ENCODE measurements around the gene TMEM255B. TPM values are rescaled to one million over a fixed set of nuclear protein-coding genes. Genes with fewer than 3 reads are reported as not detected.
A peak's percentile ranks its signal among the peaks of the same experiment; 100 is the strongest.

Gene TMEM255B
- total and polyA plus RNA-seq, 9 of the 15 experiments (the other 6 are each of a cell fraction or from before 2014, with no cell fraction given), result 0.01 to 0.75 (median 0.23) TPM

DNA sequence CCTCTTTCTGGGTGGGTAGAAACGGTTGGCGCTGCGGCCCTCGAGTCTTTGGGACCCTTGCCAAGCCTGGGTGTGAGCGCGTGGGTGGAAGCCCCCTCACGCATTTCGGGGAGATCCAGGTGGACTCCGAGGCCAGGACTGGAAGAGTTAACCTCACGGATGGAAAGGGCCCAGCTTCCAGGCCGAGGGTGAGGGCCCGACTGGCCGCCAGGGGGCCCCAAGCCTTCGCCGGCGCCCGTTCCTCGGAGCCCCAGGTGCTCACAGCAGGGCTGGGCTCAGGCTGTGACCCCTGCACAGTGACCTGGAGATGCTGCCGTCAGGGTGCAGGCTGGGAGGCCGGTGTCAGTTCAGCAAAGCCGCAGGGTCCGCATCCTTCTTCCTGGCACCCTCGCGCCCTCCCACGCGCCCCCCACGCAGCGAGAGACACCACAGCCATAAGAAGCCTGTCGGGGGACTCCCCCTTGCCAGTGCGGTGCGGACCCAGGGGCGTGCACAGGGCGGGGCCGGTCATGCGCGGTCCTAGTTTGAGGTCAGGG, 34.2 kb upstream of the TMEM255B start:
- DNase-seq (ENCODE audit: extremely low read depth in 1 of 4, low spot score in 3 of 4), result peak; percentile 65 to 69 (median 66)
- TF ChIP-seq, protein P1, sequence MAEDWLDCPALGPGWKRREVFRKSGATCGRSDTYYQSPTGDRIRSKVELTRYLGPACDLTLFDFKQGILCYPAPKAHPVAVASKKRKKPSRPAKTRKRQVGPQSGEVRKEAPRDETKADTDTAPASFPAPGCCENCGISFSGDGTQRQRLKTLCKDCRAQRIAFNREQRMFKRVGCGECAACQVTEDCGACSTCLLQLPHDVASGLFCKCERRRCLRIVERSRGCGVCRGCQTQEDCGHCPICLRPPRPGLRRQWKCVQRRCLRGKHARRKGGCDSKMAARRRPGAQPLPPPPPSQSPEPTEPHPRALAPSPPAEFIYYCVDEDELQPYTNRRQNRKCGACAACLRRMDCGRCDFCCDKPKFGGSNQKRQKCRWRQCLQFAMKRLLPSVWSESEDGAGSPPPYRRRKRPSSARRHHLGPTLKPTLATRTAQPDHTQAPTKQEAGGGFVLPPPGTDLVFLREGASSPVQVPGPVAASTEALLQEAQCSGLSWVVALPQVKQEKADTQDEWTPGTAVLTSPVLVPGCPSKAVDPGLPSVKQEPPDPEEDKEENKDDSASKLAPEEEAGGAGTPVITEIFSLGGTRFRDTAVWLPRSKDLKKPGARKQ (CRISPR knock-in tag; IDR thresholded peaks at IDR 0.05), result no peak
- TF ChIP-seq SLC30A9 (CRISPR knock-in tag; IDR thresholded peaks at IDR 0.05), result no peak
- no peak for TF ChIP-seq PRMT5 (CRISPR knock-in tag; IDR thresholded peaks at IDR 0.05)
- no peak for TF ChIP-seq MECOM (CRISPR knock-in tag; IDR thresholded peaks at IDR 0.05)
- no peak for TF ChIP-seq CHD2 (IDR thresholded peaks at IDR 0.05; ENCODE audit: low read depth, low read length)
- no peak for TF ChIP-seq POLR2H (tag; IDR thresholded peaks at IDR 0.05; ENCODE audit: low read depth)
- no peak for TF ChIP-seq IRF2 (CRISPR knock-in tag; IDR thresholded peaks at IDR 0.05)
- TF ChIP-seq, protein P2, sequence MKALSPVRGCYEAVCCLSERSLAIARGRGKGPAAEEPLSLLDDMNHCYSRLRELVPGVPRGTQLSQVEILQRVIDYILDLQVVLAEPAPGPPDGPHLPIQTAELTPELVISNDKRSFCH (CRISPR knock-in tag; IDR thresholded peaks at IDR 0.05), result no peak
- TF ChIP-seq, protein P2 (tag; IDR thresholded peaks at IDR 0.05), result 0 out of 2 replicates have a peak, but pooled peaks have one; percentile 27
- no peak for TF ChIP-seq ATF1 (CRISPR knock-in tag; IDR thresholded peaks at IDR 0.05)
- TF ChIP-seq ATF1 (tag; IDR thresholded peaks at IDR 0.05), result peak; percentile 39
- TF ChIP-seq BACH1 (tag; IDR thresholded peaks at IDR 0.05), result no peak
- no peak for TF ChIP-seq TEAD1 (CRISPR knock-in tag; IDR thresholded peaks at IDR 0.05)
- no peak for TF ChIP-seq CBFB (CRISPR knock-in tag; IDR thresholded peaks at IDR 0.05)
- TF ChIP-seq, protein P3, sequence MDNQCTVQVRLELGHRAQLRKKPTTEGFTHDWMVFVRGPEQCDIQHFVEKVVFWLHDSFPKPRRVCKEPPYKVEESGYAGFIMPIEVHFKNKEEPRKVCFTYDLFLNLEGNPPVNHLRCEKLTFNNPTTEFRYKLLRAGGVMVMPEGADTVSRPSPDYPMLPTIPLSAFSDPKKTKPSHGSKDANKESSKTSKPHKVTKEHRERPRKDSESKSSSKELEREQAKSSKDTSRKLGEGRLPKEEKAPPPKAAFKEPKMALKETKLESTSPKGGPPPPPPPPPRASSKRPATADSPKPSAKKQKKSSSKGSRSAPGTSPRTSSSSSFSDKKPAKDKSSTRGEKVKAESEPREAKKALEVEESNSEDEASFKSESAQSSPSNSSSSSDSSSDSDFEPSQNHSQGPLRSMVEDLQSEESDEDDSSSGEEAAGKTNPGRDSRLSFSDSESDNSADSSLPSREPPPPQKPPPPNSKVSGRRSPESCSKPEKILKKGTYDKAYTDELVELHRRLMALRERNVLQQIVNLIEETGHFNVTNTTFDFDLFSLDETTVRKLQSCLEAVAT (IDR thresholded peaks at IDR 0.05), result no peak
- TF ChIP-seq, protein P4, sequence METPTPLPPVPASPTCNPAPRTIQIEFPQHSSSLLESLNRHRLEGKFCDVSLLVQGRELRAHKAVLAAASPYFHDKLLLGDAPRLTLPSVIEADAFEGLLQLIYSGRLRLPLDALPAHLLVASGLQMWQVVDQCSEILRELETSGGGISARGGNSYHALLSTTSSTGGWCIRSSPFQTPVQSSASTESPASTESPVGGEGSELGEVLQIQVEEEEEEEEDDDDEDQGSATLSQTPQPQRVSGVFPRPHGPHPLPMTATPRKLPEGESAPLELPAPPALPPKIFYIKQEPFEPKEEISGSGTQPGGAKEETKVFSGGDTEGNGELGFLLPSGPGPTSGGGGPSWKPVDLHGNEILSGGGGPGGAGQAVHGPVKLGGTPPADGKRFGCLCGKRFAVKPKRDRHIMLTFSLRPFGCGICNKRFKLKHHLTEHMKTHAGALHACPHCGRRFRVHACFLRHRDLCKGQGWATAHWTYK (CRISPR knock-in tag; IDR thresholded peaks at IDR 0.05), result no peak
- TF ChIP-seq MXI1 (IDR thresholded peaks at IDR 0.05; ENCODE audit: low read depth, low read length), result no peak
- TF ChIP-seq RBM15 (IDR thresholded peaks at IDR 0.05; ENCODE audit: insufficient read depth, low read length), result no peak
- no peak for TF ChIP-seq SNRNP70 (optimal IDR thresholded peaks at IDR 0.05; ENCODE audit: low read depth, low read length)

More for the DNA sequence above, 34.2 kb upstream of the TMEM255B start:
- Histone ChIP-seq H2AFZ (ENCODE audit: low read depth, low read length) (peak overlapping the region; percentile 90), H4K20me1 (replicated peaks; ENCODE audit: control insufficient read depth, insufficient read depth, low read length) (no peaks in the 10 kb centered on the region), H3K4me2 (ENCODE audit: insufficient read depth, low read length) (peak overlapping the region; percentile 76), H3K4me1 (replicated peaks in 1 of 2; ENCODE audit: control insufficient read depth in 2 of 2, insufficient read depth in 2 of 2, low read length in 2 of 2) (peaks cover 9 to 32% of the 10 kb centered on the region in 2 experiments; a peak in 4 of 5 replicates), H3K9me3 (replicated peaks; ENCODE audit: control insufficient read depth, insufficient read depth, low read depth, low read length) (no peaks in the 10 kb centered on the region; the same call in 1 of the 2 replicates), H3K9ac (ENCODE audit: insufficient read depth in 1 of 2, low read depth in 2 of 2, low read length in 2 of 2) (peak overlapping the region in 1 of 2 experiments; percentile 74; a peak in 2 of 4 replicates), H3K4me3 (peak overlapping the region; percentile 38), H3K9me1 (ENCODE audit: control insufficient read depth, insufficient read depth, low read length) (peaks cover 3% of the 10 kb centered on the region), H3K79me2 (ENCODE audit: control insufficient read depth, insufficient read depth, low read length) (no peaks in the 10 kb centered on the region), H3K27me3 (ENCODE audit: control insufficient read depth in 2 of 2, insufficient read depth in 2 of 2, low read length in 2 of 2) (peaks cover 7 to 16% of the 10 kb centered on the region in 2 experiments; a peak in 3 of 5 replicates), H3K27ac (ENCODE audit: extremely low read depth, low read depth, low read length) (no peak overlapping the region), H3K36me3 (ENCODE audit: control insufficient read depth, insufficient read depth, low read length) (no peaks in the 10 kb centered on the region)
- ChIA-PET CTCF (ENCODE audit: low intra/inter-chr PET ratio) (no interaction called here), POLR2A (interaction anchor here (0.6 kb wide), 1 partner anchor 1699 kb away, joined by 3 read pairs; no protein-coding TSS in a partner anchor)
- WGBS (ENCODE audit: insufficient coverage, low coverage, missing lambda C conversion rate), result 0% methylated on average over 9 of the region's 36 CpGs
- intact Hi-C loops (cut with micrococcal nuclease), result no loop called here
- no TSS peak for BruUV-seq (replicated peaks)
- in situ Hi-C loops (cut with MboI), result loop anchor here (10.0 kb wide), 2 partner anchors 60 to 230 kb away; partner anchors contain the start of genes DCUN1D2 and GRK1
- FAIRE-seq (no peak), ATAC-seq (peak; percentile 99)
